Lower leg skin (tissue), 3 donors: ENCODE results near the gene KCNT1.

Experiments
- CTCF ChIP-seq, 3 donors: fragments of 450-650 bp; IDR thresholded peaks; one replicate each; pipeline ENCODE4 v1.5.1; 2016; ENCODE audit warnings: antibody characterized with exemption in 3 of 3, mild to moderate bottlenecking in 3 of 3, moderate library complexity in 2 of 3
- POLR2A ChIP-seq, 2 donors: fragments of 450-650 bp; IDR thresholded peaks; one replicate each; pipeline ENCODE4 v1.6.1; 2016 to 2017; ENCODE audit warnings: antibody characterized with exemption in 2 of 2, mild to moderate bottlenecking in 1 of 2, moderate library complexity in 1 of 2

GRCh38 chr9:135840107-135840506, 138.1 kb downstream of the KCNT1 start:
- TF ChIP-seq CTCF (IDR thresholded peaks at IDR 0.05) (no peak), POLR2A (IDR thresholded peaks at IDR 0.05) (no peak)
